Activated CD4-positive, alpha-beta T cell treated with anti-CD3 and anti-CD28 coated beads for 4 hours (primary cell): ENCODE results near the gene FAM131B.

Source experiments
- DNase-seq, 2 donors: peaks; one replicate each; pipeline ENCODE4 v3.0.0-alpha.2; 2020

The FAM131B gene

DNA sequence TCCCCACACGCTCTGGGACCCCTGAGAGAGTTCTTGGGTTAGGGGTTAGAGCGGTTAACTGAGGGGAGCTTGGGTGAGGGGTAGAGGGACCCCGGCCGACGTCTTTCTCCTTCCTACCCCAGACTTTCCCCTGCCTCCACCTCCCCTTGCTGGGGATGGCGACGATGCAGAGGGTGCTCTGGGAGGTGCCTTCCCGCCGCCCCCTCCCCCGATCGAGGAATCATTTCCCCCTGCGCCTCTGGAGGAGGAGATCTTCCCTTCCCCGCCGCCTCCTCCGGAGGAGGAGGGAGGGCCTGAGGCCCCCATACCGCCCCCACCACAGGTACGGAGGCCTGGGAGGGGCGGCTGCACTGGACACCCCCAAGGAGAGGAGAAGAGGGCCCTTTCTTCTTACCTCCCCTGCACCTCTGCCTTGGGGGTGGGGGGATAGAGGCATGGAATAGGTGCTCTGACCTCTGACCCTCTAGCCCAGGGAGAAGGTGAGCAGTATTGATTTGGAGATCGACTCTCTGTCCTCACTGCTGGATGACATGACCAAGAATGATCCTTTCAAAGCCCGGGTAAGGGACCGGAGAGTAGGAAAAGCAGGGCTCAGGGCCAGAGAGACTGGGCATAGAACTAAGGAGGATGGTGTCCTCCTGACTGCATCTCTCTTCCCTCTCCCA, 19.7 kb upstream of the FAM131B start:
- no peak for DNase-seq

DNA sequence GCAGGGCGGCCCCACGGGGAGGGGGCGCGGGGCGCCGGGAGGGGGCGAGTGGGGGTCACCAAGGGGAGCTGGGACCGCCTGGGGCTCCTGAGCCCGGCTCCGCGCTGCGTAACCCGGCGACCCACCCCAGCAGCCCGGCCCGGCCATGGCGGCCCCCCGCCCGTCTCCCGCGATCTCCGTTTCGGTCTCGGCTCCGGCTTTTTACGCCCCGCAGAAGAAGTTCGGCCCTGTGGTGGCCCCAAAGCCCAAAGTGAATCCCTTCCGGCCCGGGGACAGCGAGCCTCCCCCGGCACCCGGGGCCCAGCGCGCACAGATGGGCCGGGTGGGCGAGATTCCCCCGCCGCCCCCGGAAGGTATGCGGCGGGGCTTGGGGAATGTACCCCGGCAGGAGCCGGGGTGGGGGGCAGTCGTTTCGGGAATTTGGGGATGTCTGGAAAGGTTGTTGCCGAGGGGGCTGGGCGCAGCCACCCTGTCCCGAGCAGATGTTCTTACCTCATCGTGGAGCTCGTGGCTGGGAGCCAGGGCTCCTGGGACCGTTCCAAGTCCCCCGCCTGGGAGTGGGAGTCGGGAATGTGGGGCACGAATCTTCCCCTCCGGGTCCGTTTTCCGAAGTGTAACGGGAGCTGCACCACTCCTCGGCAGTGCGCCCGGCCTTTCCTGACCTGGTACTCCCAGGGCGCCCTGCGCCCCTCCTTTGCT, 19.1 kb upstream of the FAM131B start:
- DNase-seq, result peak in 1 of 2 donors; percentile 24

DNA sequence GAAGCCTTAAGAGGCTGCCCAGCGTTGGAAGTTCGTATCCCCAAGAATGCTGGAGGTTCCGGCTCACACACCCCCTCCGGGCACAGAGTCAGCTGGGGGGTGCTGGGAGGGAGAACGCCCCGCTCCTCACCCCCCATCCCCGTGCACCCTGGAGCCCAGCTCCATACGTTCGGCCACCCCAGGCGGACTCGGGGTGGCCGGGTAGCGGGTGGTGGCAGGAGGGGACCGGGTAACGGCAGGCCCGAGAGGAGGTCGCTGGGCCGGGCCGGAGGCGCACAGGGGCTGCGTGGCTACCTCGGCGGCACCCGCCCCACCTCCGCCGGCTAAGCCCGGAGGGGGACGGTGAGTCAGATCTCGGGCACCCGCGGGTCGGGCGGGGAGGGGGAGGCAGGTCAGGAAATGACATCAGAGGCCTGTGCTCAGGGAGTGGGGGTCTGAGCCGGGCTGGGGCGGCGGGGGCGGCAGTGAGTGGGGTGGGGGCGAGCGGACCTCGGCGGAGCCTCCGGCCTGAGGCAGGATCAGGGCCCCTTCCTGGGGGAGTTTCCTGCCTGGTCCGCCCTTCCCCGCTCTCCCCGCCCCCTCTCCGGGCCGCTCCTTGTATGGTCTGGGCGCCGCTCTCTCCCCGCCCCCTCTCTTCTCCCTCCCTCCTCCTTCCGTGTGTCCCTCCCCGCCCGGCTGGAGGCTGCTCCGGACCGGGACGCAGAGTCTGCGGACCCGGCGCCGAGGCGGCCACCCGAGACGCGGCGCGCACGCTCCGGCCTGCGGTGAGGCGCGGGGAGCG, 18.3 kb upstream of the FAM131B start, which contains the start of gene ZYX:
ZYX (plus strand) TSS at position 700 of the 781 bp plus-strand sequence. CDS start 227 bp downstream, outside the sequence.
- DNase-seq, result peak; percentile 90 to 91

DNA sequence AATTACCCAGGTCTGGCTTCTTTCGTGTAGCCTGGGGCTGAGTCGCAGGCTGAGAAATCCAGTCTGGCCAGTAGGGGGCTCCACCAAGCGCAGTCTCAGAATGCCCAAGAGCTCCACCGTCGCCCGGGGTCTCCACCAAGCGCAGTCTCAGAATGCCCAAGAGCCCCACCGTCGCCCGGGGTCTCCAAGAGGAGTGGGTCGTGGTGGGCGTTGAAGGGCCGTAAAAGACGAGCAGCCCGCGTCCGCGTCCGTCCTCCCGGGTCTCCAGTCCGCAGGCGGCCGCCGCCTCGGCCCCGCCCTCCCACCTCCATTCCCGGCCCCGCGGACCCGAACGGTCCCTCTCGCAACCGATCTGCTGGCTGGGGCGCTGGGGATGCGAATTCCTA, 17.7 kb upstream of the FAM131B start:
- peak; percentile 84 to 88 for DNase-seq

DNA sequence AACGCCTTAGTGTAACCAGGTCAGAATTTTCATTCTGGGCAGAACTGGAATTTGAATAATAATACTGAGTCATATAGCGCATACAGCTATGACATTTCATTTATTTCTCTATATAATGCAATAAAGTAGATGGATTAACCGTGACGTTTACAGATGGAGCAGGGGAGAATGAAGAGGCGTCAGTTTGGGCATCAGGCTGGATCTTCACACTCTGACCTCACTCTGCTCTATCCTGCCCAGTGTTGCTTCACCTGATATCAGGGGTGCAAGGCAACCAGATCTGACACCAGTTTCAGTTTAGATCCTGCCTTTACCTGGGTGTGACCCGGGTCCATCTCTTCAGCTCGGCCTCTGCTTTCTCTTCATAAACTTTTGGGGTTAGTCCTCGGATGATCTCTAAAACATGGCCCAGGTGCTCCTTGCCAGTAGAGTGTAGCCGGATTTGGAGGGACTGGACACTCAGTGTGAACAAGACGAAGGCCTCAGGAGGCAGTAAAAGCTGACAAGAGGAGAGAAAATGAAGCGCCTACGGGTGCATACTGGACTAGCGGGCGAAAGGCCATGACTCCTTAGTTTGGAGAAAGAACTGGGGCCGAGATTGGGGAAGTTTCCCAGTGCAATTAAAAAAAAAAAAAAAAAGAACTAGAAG, 17.2 kb upstream of the FAM131B start:
- no peak for DNase-seq

DNA sequence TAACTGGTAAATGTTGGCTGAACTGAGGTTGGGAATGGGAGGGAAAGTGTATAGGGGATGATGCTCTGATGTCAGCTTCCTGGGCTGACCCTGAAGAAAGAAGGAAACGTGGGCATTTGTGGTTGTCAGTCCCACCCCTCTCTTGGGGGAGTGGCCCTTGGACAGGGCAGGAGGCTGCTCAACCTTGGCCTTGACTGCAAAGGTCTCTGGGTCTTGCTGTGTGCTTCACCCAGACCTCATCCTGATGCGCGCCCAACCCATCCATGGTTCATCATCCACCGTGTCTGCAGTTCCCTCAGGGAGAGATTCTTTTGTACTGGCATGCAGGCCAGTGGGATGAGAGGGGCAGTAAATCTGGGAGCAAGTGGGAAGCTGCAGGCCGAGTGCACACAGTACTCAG, 13.9 kb upstream of the FAM131B start:
- no peak for DNase-seq

DNA sequence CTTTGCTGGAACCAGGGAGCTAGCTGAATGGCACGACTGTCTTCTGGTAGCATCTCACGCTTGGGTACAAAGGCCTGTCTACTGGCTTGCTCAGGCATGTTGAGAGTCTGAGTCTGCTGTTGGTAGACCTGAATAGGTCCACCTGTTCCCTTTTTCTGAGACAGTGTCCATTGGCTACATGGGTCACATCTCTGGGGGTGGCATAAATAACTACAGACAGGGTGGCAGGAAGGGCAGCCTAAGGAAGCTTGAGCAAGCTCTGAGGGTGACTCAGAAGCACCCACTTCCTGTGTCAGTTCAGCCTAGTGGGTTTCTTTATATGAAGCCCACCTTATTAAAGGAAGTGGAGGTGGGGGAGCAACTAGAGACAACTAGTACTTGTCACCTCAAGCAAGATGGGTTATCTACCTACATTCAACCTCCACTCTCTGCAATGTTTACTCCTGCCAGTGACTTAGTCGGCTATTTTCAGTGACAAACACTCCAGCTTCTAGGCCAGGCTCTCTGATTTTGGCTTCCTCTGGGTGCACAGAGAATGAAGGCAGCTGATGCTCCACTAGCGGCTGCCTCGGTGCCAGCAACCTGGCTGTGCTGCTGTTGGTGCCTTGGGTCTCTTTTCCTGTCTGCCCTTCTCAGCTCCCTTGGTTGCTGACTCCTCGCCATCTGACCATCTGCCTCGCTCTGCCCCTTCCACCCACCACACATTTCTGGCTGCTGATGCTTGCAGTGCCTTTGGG, 13.0 kb upstream of the FAM131B start:
- peak; percentile 25 to 42 for DNase-seq

DNA sequence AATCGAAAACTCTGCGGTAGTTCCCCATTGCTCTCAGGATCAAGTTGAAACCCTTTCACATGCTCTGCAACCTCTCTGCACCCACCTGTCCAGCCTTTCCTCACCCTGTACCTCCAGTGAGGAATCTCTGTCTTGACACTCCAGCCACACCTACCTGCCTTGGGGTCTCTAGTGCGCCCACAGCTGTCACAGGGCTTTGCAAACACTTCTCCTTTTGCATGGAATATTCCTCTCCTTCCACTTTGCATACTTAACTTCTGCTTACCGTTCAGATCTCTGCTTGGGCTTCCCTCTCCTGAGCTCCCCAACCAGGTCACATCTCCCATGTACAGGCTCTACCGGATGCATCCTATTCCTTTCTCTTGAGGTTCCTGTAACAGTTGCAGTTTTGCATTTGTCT, 12.0 kb upstream of the FAM131B start:
- DNase-seq, result no peak

DNA sequence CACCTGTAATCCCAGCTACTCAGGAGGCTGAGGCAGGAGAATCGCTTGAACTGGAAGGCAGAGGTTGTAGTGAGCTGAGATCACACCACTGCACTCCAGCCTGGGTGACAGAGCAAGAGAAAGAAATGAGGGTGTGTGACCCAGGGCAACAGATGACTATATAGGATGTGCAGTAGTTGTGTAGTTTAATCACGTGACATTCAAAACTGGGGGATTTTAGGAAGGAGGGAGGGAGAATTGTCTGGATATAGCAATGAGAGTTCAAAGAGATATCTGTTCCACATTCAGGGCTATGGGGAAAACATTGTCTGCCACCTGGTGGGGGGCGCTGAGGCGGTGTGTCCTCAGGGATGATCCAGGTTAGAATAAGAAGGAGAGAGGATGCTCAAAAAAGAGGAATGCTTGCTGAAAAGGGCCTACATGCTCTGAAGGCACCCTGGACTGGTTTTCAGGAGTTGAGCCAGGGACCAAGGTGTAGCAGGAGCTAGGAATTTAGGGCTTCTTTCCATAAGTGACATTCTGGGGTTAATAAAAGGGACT, 10.8 kb upstream of the FAM131B start:
- DNase-seq, result no peak

DNA sequence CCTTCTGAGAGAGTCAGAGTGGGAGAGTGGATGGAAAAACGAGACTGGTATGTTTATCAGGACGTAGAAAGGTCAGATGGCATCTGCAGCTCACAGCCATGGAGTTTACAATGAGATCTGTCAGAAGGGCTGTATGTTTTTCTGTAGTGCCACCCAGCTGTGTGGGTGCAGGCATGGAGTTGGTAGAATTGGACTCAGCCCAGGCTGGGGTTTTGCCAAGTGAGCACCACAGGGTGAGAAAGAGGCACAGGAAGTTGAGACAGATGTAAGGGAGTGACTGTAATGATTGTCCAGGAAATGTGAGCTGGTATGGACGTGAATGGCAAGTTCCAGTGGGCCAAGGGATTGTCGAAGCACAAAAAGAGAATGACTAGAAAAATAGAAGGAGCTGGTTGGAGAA, 9.6 kb upstream of the FAM131B start:
- DNase-seq, result peak; percentile 40 to 53

DNA sequence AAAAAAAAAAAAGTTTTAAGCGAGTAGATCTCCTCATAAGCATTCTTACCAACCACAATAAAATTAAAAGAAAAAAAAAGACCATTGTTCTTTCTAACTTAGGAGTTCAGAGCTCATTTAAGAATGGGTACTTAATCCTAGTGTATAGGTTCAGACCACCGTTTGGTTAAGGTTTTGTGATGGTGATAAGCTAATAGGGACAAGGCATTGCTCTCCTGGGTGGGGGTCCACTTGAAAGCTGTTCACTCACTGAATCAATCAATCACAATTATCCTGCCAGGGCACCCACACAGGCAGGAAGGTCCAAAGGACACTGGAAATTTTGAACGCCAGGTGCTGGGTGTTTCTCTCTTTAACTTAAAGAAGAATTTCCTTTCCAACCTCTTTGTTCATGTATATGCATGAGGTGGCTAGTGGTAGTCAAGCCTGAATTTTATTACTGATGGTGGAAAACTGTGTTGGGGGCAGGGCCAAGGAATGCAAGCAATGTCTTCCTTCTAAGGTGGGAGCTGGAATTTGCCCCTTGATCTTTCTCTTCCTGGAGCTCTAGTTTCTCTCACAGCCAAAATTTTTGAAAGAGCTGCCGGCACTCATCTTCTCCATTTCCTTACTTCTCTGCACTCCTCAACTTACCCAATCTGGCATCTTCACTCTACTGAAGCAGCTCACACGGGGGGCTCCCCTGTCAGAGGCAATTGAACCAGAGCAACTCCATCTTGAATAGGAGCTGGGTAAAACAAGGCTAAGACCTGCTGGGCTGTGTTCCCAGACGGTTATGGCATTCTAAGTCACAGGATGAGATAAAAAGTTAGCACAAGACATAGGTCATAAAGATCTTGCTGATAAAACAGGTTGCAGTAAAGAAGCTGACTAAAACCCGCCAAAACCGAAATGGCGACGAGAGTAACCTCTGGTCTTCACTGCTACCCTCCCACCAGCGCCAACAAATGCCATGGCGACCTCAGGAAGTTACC, 7.5 kb upstream of the FAM131B start:
- no peak for DNase-seq

DNA sequence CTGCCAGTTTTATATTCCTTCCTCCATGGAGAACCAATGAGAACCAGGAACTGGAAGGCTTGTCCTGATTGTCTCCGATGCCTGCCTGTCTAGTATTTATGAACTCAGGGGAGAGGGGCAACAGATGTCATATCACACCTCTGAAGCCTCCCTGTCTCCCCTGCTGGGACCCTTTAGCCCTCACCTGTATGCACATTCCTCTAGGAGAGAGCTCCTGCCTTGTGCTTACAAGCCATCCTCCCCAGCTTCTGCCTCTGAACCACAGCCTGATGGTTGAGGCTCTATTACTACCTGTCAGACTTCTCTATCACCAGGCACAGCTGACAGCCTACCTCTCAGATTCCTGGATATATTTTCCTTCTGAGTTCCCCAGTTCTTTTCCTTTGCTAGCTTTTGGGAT, 5.9 kb upstream of the FAM131B start:
- DNase-seq, result no peak

DNA sequence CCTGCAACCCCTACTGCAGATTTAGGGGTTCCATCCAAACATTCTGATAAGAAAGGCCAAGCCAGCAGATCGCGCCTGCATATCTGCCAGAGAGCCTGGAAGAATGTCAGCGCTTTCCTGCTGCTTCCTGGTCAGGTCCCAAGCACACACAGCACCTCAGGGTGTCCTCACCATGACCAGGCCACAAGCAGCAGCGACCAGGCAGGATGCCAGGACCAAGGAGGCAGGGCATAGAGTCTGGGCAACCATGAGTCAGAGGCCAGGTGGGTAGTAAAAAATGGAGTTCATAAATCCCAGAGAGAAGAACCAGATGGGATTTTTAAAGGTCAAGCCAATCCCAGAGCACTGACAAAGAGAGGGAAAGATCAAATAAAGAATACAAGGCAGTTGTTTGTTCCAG, 5.5 kb upstream of the FAM131B start:
- DNase-seq, result no peak

DNA sequence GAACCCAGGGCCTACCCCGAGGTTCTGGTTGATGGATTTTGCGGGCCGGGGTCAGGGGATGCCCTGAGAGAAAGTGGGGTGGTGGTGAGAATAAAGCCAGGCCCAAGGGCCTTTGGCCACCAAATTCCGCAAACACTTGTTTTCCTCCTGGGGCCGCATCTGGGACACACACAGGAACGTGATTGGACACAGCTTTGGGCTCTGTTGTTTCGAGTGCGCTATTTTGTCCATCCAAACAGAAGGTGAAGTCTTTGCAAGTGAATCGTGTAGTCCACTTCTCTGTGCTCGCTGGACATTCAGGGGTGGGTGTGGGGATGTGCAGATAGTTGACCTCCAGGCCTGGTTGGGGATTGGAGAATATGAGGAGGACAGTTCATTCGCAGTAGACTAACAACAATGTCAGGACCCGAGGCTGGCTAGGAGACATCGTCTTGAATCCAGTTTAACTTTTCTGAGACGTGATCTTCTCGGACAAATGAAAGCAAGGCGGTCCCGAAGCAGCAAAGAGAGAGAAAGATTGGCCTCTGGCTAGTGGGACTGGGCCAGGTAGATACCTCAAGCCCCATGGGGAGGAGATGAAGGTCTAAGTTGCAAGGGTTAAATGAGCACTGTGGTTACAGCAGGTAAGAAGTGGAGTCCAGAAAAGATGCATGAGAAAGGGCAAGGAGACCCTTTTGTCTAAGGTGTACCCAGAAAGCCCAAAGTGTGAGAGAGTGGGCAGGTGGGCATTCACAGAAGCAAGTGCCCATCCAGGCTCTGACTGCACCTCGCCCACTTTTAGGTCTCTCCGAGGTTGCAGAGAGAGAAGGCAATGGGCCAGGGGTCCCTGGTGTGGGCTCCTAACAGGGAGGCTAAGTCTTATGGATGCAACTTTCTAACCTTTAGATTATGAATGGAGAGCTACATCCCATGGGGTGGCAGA, 764 bp upstream of the FAM131B start:
- no peak for DNase-seq

DNA sequence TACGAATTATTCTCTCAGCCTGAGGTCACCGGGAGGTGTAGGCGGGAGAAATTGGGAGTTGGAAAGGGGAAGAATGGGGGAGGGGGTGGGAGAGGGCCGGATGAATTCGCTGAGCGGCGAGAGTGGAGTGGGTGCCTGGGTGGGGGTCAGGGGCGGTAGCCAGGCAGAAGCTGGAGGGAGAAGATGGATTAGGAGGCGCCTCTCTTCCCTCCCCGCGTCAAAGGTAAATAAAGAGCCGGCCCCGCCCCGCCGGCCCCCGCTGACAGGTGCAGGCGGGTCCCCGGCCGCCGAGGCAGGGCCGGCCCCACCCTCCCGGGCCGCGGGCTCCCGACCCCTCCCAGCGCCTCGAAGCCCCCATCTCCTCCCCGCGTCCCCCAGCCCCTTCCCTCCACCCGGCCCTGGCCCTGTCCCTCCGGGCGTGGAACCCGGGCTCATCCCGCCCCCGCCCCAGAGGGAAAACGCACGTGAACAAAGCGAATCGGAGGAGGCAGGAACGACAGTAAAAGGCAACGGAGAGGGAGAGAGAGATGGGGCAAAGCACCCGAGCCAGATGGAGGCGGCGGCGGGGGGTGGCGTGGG, 872 bp downstream of the FAM131B start:
- DNase-seq, result no peak

DNA sequence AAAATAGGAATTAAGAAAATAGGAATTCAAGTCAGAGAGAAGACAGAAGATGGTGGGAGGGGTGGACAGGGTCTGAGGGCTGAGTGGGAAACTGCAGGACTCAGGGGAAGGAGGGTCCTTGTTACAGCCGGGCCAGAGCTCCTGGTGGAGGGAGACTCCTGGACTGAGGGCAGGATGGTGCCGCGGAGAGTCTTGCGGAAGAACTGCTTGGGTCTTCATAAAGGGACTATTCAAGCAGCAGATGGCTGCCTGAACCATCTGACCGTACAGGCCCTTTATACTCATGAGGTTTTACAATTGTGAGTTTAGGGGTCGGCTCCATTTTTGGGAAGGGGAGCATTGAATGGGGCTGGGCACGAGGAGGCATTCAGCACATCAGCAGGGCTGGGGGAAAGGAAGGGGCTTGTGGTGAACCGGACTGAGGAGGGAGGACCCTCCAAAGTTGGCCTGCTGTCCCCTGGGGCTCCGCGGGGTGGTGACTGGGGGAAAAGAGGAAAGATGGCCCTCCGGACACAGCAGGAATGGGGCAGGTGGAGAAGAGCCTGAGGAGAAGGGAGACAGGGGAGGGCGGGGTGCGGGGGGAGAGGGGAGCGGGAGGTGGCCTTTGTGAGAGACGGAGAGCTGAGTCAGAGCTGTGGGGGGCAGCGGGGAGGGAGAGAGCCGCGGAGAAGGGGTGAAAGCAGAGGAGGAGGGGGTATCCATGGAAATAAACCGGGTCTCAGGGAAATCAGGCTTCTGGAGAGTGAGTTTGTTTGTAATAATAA, 1.5 kb downstream of the FAM131B start:
- no peak for DNase-seq

DNA sequence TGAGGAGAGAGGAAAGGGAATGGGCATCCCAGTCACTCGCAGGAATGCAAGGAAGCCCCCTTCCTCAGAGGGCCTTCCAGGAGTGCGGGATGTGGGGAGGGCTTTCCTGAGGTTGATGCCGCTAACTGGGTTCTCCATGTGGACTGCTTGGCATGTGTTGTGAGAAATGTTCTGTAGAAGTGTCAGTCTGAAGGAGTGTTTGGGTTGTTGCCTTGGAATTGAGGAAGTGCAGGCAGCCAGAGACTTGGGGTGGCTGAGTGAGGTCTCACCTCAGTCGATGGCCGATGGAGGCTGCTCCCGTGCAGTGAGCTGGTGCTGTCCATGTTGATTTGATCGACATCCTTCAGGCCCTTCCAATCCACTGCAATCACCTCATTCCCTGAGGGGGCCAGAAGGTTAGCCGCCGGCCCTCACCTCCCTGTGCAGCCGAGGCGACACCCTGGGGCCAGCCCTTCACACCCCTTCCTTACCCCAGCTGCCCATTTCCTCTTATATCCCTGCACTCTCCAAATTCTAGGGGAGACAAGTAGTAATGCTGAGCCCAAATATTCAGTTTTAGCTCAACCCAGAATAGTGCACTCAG, 2.7 kb downstream of the FAM131B start:
- no peak for DNase-seq

DNA sequence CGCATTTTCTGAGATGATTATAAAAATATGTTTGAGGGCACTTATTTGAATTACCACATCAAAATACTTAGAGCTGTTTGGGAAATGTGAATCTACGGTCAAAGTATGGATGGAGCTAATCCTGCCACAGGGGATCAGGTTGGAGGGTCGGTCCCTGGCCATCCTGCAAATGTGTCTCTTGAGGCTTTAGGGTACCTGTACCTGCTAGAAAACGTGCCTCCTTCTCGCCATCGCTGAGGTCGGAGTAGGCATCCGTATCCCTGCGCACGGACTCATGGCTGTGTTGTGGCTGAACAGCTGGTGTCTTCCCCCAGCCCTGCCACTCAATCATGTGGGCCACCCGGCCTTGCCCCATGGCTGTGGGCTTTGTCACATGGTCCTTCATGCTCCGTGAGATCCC, 3.9 kb downstream of the FAM131B start:
- DNase-seq, result no peak
